Measurements from ENCODE around the gene SEC61A1. TPM values are rescaled to one million over a fixed set of nuclear protein-coding genes. Genes with fewer than 3 reads are reported as not detected.
A peak's percentile ranks its signal among the peaks of the same experiment; 100 is the strongest.

The SEC61A1 gene
- 104 TPM for polyA plus RNA-seq (2012; ENCODE audit: insufficient read depth, insufficient read length)

- H3K4me3 ChIP-seq (ENCODE audit: low read length), result peak within 1 kb of the TSS; percentile 87
- DNase-seq (ENCODE audit: low read depth, low spot score), result peak; percentile 84
Observed at GRCh38 chr3:128051837-128052594, at the start of gene SEC61A1. SEC61A1 (plus strand) TSS chr3:128052437; CDS start chr3:128052553, 116 bp downstream.

GRCh38 chr3:128004661-128005060 lies 47.6 kb upstream of the SEC61A1 start:
- no peak overlapping the region for H3K4me3 ChIP-seq (ENCODE audit: low read length)
- no peak for DNase-seq (ENCODE audit: low read depth, low spot score)

GRCh38 chr3:128006061-128007032 lies 45.9 kb upstream of the SEC61A1 start:
- H3K4me3 ChIP-seq (ENCODE audit: low read length), result no peak overlapping the region
- no peak for DNase-seq (ENCODE audit: low read depth, low spot score)

- no peak for DNase-seq (ENCODE audit: low read depth, low spot score)
- no peak overlapping the region for H3K4me3 ChIP-seq (ENCODE audit: low read length)
Observed at GRCh38 chr3:128007033-128007424, 45.2 kb upstream of the SEC61A1 start.

GRCh38 chr3:128009952-128010846 lies 42.0 kb upstream of the SEC61A1 start:
- DNase-seq (ENCODE audit: low read depth, low spot score), result no peak

GRCh38 chr3:128011140-128011539 lies 41.1 kb upstream of the SEC61A1 start:
- no peak overlapping the region for H3K4me3 ChIP-seq (ENCODE audit: low read length)

More at GRCh38 chr3:128009952-128010846, 42.0 kb upstream of the SEC61A1 start:
- H3K4me3 ChIP-seq (ENCODE audit: low read length), result no peak overlapping the region

GRCh38 chr3:128012050-128012449 lies 40.2 kb upstream of the SEC61A1 start:
- no peak for DNase-seq (ENCODE audit: low read depth, low spot score)
- H3K4me3 ChIP-seq (ENCODE audit: low read length), result no peak overlapping the region

More at GRCh38 chr3:128011140-128011539, 41.1 kb upstream of the SEC61A1 start:
- no peak for DNase-seq (ENCODE audit: low read depth, low spot score)

GRCh38 chr3:128014548-128014947 lies 37.7 kb upstream of the SEC61A1 start:
- no peak for DNase-seq (ENCODE audit: low read depth, low spot score)

GRCh38 chr3:128016502-128016901 lies 35.7 kb upstream of the SEC61A1 start:
- no peak for DNase-seq (ENCODE audit: low read depth, low spot score)
- H3K4me3 ChIP-seq (ENCODE audit: low read length), result no peak overlapping the region

More at GRCh38 chr3:128014548-128014947, 37.7 kb upstream of the SEC61A1 start:
- no peak overlapping the region for H3K4me3 ChIP-seq (ENCODE audit: low read length)

- H3K4me3 ChIP-seq (ENCODE audit: low read length), result no peak overlapping the region
Observed at GRCh38 chr3:128021768-128022372, 30.4 kb upstream of the SEC61A1 start.

GRCh38 chr3:128033102-128033501 lies 19.1 kb upstream of the SEC61A1 start:
- H3K4me3 ChIP-seq (ENCODE audit: low read length), result no peak overlapping the region

More at GRCh38 chr3:128021768-128022372, 30.4 kb upstream of the SEC61A1 start:
- DNase-seq (ENCODE audit: low read depth, low spot score), result no peak

GRCh38 chr3:128036119-128036518 lies 16.1 kb upstream of the SEC61A1 start:
- no peak for DNase-seq (ENCODE audit: low read depth, low spot score)
- no peak overlapping the region for H3K4me3 ChIP-seq (ENCODE audit: low read length)

More at GRCh38 chr3:128033102-128033501, 19.1 kb upstream of the SEC61A1 start:
- no peak for DNase-seq (ENCODE audit: low read depth, low spot score)

GRCh38 chr3:128040041-128040440 lies 12.2 kb upstream of the SEC61A1 start:
- no peak for DNase-seq (ENCODE audit: low read depth, low spot score)
- no peak overlapping the region for H3K4me3 ChIP-seq (ENCODE audit: low read length)

- no peak for DNase-seq (ENCODE audit: low read depth, low spot score)
- no peak overlapping the region for H3K4me3 ChIP-seq (ENCODE audit: low read length)
Observed at GRCh38 chr3:128040660-128041059, 11.6 kb upstream of the SEC61A1 start.

- no peak overlapping the region for H3K4me3 ChIP-seq (ENCODE audit: low read length)
- no peak for DNase-seq (ENCODE audit: low read depth, low spot score)
Observed at GRCh38 chr3:128041344-128041743, 10.9 kb upstream of the SEC61A1 start.

GRCh38 chr3:128050597-128050996 lies 1.6 kb upstream of the SEC61A1 start:
- H3K4me3 ChIP-seq (ENCODE audit: low read length), result no peak overlapping the region
- no peak for DNase-seq (ENCODE audit: low read depth, low spot score)

- DNase-seq (ENCODE audit: low read depth, low spot score), result no peak
- H3K4me3 ChIP-seq (ENCODE audit: low read length), result peak overlapping the region; percentile 87
Observed at GRCh38 chr3:128051459-128051836, 789 bp upstream of the SEC61A1 start.

GRCh38 chr3:128052595-128053351 lies 536 bp downstream of the SEC61A1 start:
- peak overlapping the region; percentile 69 for H3K4me3 ChIP-seq (ENCODE audit: low read length)
- DNase-seq (ENCODE audit: low read depth, low spot score), result no peak

All from Jurkat, Clone E6-1 (cell line).